DOHH2 (cell line): ENCODE measurements around the gene LRSAM1.

Experiments used
- H3F3A ChIP-seq: fragments of 200-600 bp; sonication (generic), shearing (Covaris generic); 2 replicates; pipeline ENCODE4 v1.6.0; 2016; ENCODE audit warnings: antibody characterized with exemption, mild to moderate bottlenecking; ENCODE audit not compliant: control insufficient read depth, insufficient read depth
- H3K27ac ChIP-seq: fragments of 200-600 bp; sonication (generic); 2 replicates; pipeline ENCODE4 v1.5.1; 2014; ENCODE audit warnings: low read depth, mild to moderate bottlenecking, low read length, moderate library complexity
- H3K27me3 ChIP-seq: fragments of 200-600 bp; sonication (generic); 2 replicates; pipeline ENCODE4 v1.6.1; 2014; ENCODE audit warnings: mild to moderate bottlenecking, low read length, mixed read lengths; ENCODE audit not compliant: control insufficient read depth
- H3K36me3 ChIP-seq: fragments of 200-600 bp; sonication (generic); 2 replicates; pipeline ENCODE4 v1.6.1; 2014; ENCODE audit warnings: mild to moderate bottlenecking, low read length, moderate library complexity, mixed read lengths; ENCODE audit not compliant: control insufficient read depth
- H3K4me1 ChIP-seq: fragments of 200-600 bp; sonication (generic); 2 replicates; pipeline ENCODE4 v1.6.1; 2014; ENCODE audit warnings: mild to moderate bottlenecking, low read length, mixed read lengths; ENCODE audit not compliant: control insufficient read depth
- H3K4me2 ChIP-seq: fragments of 200-600 bp; sonication (generic); 2 replicates; pipeline ENCODE4 v1.6.0; 2014; ENCODE audit warnings: mild to moderate bottlenecking, low read length, moderate library complexity
- H3K4me3 ChIP-seq: fragments of 200-600 bp; sonication (generic); 2 replicates; pipeline ENCODE4 v1.5.1; 2014; ENCODE audit warnings: mild to moderate bottlenecking, low read length, mixed read lengths
- H3K79me2 ChIP-seq: fragments of 200-600 bp; sonication (generic); 2 replicates; pipeline ENCODE4 v1.6.1; 2014; ENCODE audit warnings: mild to moderate bottlenecking, low read length, mixed read lengths; ENCODE audit not compliant: control insufficient read depth
- H3K9me2 ChIP-seq: fragments of 200-600 bp; sonication (generic); replicated peaks from 2 replicates; pipeline ENCODE4 v1.6.1; 2014; ENCODE audit warnings: mild to moderate bottlenecking, low read length, mixed read lengths; ENCODE audit not compliant: control insufficient read depth
- H3K9me3 ChIP-seq: fragments of 200-600 bp; sonication (generic); 2 replicates; pipeline ENCODE4 v1.6.1; 2014; ENCODE audit warnings: antibody characterized with exemption, low read length, mixed read lengths; ENCODE audit not compliant: control insufficient read depth, insufficient read depth
- H4K20me1 ChIP-seq: fragments of 200-600 bp; sonication (generic); 2 replicates; pipeline ENCODE4 v1.6.0; 2014; ENCODE audit warnings: low read depth, mild to moderate bottlenecking, antibody characterized with exemption, low read length, moderate library complexity; ENCODE audit not compliant: control insufficient read depth, insufficient read depth
- EZH2phosphoT487 ChIP-seq: fragments of 200-600 bp; sonication (generic); IDR thresholded peaks from 2 replicates; pipeline ENCODE4 v1.6.1; 2017; ENCODE audit warnings: borderline replicate concordance, mild to moderate bottlenecking, antibody characterized with exemption, low read length, moderate library complexity, mixed read lengths
- TF ChIP-seq, protein P1 (sequence below): fragments of 200-600 bp; sonication (generic); IDR thresholded peaks from one replicate; pipeline ENCODE4 v1.5.1; 2014; ENCODE audit warnings: antibody characterized with exemption, mild to moderate bottlenecking, low read depth, low read length; ENCODE audit not compliant: poor library complexity, severe bottlenecking

LRSAM1 gene

GRCh38 chr9:127534931-127535330 is 83.6 kb downstream of the LRSAM1 start:
- Histone ChIP-seq H3K36me3 (no peaks in the 10 kb centered on the region), H3K4me2 (no peak overlapping the region), H3K9me3 (no peaks in the 10 kb centered on the region), H3K4me3 (no peak overlapping the region), H3K4me1 (no peaks in the 10 kb centered on the region), H3K79me2 (no peaks in the 10 kb centered on the region), H3K9me2 (no peaks in the 10 kb centered on the region), H3K27me3 (no peaks in the 10 kb centered on the region), H3F3A (no peaks in the 10 kb centered on the region), H3K27ac (no peak overlapping the region), H4K20me1 (no peaks in the 10 kb centered on the region)
- TF ChIP-seq, protein P1, sequence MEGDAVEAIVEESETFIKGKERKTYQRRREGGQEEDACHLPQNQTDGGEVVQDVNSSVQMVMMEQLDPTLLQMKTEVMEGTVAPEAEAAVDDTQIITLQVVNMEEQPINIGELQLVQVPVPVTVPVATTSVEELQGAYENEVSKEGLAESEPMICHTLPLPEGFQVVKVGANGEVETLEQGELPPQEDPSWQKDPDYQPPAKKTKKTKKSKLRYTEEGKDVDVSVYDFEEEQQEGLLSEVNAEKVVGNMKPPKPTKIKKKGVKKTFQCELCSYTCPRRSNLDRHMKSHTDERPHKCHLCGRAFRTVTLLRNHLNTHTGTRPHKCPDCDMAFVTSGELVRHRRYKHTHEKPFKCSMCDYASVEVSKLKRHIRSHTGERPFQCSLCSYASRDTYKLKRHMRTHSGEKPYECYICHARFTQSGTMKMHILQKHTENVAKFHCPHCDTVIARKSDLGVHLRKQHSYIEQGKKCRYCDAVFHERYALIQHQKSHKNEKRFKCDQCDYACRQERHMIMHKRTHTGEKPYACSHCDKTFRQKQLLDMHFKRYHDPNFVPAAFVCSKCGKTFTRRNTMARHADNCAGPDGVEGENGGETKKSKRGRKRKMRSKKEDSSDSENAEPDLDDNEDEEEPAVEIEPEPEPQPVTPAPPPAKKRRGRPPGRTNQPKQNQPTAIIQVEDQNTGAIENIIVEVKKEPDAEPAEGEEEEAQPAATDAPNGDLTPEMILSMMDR = no peak
- TF ChIP-seq EZH2phosphoT487 = no peak

- H3F3A ChIP-seq = no peaks in the 10 kb centered on the region
- H3K27me3 ChIP-seq = no peaks in the 10 kb centered on the region
- H3K4me1 ChIP-seq = no peaks in the 10 kb centered on the region
- no peak overlapping the region for H3K4me2 ChIP-seq
- no peaks in the 10 kb centered on the region for H3K9me3 ChIP-seq
- H3K9me2 ChIP-seq = no peaks in the 10 kb centered on the region
- H3K79me2 ChIP-seq = no peaks in the 10 kb centered on the region
- H3K27ac ChIP-seq = no peak overlapping the region
- no peaks in the 10 kb centered on the region for H3K36me3 ChIP-seq
- no peak overlapping the region for H3K4me3 ChIP-seq
- H4K20me1 ChIP-seq = no peaks in the 10 kb centered on the region
- TF ChIP-seq EZH2phosphoT487 = no peak
- TF ChIP-seq, protein P1 = no peak
Measured at GRCh38 chr9:127535396-127535795, 84.1 kb downstream of the LRSAM1 start.

GRCh38 chr9:127535834-127536233 is 84.5 kb downstream of the LRSAM1 start:
- no peaks in the 10 kb centered on the region for H3K4me1 ChIP-seq
- TF ChIP-seq, protein P1 = no peak
- no peak for TF ChIP-seq EZH2phosphoT487
- no peaks in the 10 kb centered on the region for H3K79me2 ChIP-seq
- H3F3A ChIP-seq = no peaks in the 10 kb centered on the region
- no peak overlapping the region for H3K27ac ChIP-seq
- H3K9me3 ChIP-seq = no peaks in the 10 kb centered on the region
- H3K4me2 ChIP-seq = no peak overlapping the region
- H3K36me3 ChIP-seq = no peaks in the 10 kb centered on the region
- no peaks in the 10 kb centered on the region for H4K20me1 ChIP-seq
- H3K27me3 ChIP-seq = no peaks in the 10 kb centered on the region
- H3K4me3 ChIP-seq = no peak overlapping the region
- H3K9me2 ChIP-seq = no peaks in the 10 kb centered on the region

DNA sequence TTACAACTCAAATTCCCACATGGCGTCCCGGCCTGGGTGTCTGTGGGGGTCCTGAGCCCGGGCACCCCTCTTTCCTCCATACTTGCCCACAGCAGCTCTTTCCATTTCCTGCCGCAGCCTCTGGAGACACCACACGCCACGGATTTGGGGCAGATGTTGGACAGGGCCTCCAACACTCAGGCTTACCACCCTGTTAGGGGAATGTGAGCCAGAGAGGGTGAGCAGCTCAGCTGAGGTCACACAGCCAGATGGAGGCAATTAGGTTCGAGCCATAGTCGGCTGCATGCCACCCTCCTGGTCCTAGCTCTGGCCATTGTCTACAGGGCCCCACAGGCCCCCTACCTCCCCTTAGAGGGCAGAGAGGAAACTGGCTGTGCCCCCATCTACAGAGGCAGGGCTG is 85.2 kb downstream of the LRSAM1 start:
- Histone ChIP-seq H4K20me1 (no peaks in the 10 kb centered on the region), H3F3A (no peaks in the 10 kb centered on the region), H3K36me3 (no peaks in the 10 kb centered on the region), H3K9me3 (no peaks in the 10 kb centered on the region), H3K27me3 (no peaks in the 10 kb centered on the region), H3K27ac (no peak overlapping the region), H3K4me1 (no peaks in the 10 kb centered on the region), H3K79me2 (no peaks in the 10 kb centered on the region), H3K4me2 (no peak overlapping the region), H3K4me3 (no peak overlapping the region), H3K9me2 (no peaks in the 10 kb centered on the region)
- TF ChIP-seq, protein P1 = no peak
- no peak for TF ChIP-seq EZH2phosphoT487
